Left forelimb (tissue), 1 donor: Measurements from ENCODE around the gene SUOX.
A peak's percentile ranks its signal among the peaks of the same experiment; 100 is the strongest.
"Not testable (repeated sequence)": the region's sequence is repeated elsewhere in the genome, so short reads cannot be mapped to it uniquely, and the experiment has no call there.

ENCODE experiments used
- DNase-seq: peaks from one replicate; pipeline ENCODE4 v3.0.0-alpha.2; 2018; ENCODE audit warnings: low spot score

Gene SUOX

DNA sequence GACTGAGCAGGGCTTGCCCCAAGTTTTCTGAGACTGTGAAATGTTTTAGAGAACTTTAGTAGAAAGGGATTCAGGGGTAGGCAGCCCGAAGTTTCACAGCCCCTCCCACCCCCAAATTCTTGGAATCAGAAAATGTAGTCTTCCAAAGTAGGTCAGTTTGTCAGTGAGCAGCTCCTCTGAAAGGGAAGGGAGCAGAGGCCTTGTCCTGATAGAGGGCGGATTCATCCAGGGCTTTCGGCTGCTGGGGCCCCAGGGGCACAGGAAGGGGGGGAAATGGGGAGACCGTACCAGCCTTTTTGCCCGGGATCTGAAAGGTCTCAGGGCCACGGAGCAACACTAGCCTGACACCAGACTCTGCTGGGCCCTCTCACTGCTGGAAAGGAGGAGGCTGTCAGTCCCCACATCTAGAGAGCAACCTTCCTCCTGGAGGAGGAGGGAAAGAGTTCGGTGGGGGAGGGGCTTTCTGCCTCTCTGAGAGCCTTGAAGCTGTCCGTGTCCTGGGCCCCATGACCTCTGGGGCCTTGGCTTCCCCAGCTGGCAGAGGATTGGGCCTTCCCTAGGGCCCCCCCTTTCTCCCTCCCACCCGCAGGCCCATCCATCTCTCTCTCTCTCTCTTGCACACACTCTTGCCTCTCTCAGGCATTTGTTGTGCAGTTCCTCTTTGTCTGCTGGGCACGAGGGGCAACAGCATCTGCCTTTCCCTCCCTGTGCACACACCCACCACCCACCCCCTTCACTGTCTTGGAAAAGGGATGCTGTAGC lies 23.5 kb downstream of the SUOX start, which contains the start of gene IKZF4:
Gene IKZF4, plus strand, starts transcription at position 621 of the 762 bp plus-strand sequence. CDS start 451 bp downstream, outside the sequence.
- peak; percentile 82 for DNase-seq

DNA sequence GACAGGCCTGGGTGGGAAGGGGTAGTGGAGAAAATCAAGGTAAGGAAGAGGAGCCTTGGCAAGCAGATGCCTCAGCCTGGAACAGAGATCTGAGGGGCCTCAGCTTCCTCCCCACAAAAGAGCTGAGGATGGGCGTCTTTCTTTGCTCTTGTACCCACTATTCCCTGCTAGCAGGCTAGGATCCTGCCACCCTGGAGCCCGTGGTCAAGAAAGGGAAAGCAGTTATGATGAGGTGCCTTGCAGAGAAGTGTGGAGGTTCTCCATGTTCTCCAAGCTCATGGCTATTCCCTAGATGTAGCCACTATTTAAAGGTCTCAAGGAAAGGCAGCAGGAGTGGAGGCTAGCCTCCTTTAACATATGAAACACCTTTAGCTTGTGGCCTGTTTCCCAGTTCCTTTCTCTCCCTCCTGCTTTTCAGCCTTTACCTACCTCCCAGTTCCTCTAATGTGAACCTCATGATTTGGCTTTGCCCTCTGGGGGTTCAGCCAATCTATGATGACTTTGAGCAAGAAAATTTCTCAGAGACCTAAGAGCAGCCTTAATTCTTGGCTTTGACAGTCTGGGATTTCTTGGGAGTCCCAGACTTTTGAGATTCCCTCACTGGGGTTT lies 24.9 kb downstream of the SUOX start:
- no peak for DNase-seq

DNA sequence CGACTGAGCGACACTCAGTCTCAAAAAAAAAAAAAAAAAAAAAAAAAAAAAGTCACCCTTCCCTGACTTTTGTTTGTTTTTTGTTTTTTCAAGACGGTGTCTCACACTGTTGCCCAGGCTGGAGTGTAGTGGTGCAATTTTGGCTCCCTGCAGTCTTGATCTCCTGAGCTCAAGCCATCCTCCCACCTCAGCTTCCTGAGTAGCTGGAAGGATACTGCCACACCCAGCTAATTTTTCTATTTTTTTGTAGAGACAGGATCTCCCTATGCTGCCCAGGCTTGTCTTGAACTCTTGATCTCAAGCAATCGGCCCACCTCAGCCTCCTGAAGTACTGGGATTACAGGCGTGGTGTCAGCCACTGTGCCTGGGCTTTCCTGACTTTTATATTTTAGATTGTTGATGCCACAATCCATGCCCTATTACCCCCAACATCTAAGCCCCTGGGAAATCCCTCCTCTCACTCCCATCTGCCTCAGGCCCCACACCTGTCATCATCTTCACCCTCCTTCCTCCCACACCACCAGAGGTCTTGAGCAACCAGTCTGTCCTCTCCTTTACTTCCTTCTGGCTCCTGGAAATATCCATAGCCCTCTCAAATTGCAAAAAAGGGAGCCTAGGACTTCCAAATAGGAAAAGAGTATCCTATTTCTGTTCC lies 31.6 kb downstream of the SUOX start:
- no peak for DNase-seq

DNA sequence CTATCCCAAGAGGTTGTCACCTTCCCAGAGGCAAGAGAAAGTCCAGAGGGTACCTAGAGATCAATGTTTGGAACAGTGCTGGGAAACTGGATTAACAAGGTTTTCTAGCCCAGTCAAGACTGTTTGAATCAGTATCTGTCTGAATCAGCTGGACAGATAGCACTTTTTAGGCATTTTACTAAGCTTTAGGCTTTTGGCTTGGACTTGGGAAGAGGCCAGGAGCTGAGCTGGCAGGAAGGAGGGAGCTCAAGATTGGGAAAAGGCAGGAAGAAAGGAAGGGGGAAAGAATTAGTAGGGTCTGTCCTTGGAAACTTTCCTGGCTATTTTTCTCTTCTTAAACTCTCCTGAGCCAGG lies 32.1 kb downstream of the SUOX start:
- DNase-seq: no peak

DNA sequence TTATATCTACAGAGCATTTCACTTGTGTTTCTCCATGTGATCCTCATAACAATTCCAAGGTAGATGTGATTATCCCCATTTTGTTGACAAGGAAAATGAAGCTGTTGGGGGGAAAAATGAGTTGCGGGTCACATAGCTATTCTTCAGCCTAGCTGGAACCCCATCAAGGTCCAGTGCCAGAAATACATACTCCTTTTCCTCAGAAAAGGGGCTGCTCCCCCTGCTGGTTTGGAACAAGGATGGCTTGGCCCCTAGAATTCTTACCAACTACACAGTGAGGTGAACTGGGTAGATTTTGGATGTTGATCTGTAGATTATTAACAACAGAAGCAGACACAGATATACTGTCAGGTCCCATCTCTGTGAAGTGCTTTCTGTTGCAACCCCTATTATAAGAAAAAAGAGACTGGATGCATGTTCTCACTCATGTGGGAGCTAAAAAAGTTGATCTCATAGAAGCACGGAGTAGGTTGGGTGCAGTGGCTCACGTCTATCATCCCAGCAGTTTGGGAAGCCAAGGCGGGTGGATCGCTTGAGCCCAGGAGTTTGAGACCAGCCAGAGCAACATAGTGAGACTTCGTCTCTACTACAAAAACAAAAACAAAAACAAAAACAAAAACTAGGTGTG lies 32.7 kb downstream of the SUOX start:
- DNase-seq: no peak

DNA sequence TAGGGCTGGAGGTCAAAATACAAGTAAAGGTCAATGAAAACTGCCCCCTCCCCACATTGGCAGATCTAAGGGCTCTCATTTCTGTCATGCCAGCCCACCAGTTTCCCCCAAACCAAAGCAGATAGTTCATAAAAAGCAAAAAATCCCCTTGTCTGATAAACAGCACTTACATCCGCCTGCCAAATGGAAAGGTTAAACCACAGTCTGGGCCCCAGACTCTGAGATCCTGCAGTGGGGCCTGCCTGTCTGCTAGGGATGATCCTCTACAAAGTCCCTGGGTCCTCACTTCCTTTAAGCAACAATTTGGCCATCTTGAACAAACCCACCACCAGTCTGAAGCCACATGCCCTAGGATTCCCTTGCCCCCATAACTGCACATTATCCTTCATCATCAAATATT lies 34.9 kb downstream of the SUOX start:
- DNase-seq: no peak

DNA sequence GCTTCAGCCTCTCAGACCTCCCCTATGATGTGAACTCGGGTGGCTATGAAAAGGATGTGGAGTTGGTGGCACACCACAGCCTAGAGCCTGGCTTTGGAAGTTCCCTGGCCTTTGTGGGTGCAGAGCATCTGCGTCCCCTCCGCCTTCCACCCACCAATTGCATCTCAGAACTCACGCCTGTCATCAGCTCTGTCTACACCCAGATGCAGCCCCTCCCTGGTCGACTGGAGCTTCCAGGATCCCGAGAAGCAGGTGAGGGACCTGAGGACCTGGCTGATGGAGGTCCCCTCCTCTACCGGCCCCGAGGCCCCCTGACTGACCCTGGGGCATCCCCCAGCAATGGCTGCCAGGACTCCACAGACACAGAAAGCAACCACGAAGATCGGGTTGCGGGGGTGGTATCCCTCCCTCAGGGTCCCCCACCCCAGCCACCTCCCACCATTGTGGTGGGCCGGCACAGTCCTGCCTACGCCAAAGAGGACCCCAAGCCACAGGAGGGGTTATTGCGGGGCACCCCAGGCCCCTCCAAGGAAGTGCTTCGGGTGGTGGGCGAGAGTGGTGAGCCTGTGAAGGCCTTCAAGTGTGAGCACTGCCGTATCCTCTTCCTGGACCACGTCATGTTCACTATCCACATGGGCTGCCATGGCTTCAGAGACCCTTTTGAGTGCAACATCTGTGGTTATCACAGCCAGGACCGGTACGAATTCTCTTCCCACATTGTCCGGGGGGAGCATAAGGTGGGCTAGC lies 37.7 kb downstream of the SUOX start:
- no peak for DNase-seq

DNA sequence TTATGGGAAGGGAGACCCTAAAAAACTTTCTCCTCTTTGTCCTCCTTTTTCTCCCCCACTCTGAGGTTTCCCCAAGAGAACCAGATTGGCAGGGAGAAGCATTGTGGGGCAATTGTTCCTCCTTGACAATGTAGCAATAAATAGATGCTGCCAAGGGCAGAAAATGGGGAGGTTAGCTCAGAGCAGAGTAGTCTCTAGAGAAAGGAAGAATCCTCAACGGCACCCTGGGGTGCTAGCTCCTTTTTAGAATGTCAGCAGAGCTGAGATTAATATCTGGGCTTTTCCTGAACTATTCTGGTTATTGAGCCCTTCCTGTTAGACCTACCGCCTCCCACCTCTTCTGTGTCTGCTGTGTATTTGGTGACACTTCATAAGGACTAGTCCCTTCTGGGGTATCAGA lies 40.1 kb downstream of the SUOX start:
- DNase-seq: no peak

DNA sequence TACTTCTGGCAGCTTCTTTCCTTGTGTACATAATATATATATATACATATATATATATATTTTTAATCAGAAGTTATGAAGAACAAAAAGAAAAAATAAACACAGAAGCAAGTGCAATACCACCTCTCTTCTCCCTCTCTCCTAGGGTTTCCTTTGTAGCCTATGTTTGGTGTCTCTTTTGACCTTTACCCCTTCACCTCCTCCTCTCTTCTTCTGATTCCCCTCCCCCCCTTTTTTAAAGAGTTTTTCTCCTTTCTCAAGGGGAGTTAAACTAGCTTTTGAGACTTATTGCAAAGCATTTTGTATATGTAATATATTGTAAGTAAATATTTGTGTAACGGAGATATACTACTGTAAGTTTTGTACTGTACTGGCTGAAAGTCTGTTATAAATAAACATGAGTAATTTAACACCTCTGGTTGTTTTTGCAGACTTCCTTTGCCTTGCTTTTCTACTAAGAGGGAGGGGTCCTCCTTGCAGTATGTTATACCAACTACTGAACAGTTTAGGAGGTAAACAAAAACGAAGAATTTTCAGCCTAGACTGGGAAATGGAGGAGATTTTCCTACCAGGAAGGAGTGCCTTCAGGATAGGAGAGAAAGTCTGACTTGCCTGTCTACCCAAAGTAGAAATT lies 41.1 kb downstream of the SUOX start:
- DNase-seq: no peak

DNA sequence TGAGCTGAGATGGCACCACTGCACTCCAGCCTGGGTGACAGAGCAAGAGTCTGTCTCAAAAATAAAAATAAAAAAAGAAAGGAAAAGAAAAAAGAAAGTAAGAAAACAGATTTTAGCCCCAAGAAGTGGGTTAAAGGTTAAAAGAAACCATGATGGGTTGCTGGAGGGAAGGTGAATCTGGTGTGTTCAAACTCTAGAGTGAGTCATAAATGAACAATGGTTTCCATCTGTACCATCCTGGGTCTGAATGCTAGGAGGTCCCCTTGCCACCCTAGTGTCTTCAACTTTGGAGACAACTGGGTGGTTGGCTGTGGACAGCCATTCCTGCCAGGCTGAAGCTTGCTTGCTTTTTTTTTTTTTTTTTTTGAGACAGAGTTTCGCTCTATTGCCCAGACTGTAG lies 43.1 kb downstream of the SUOX start:
- DNase-seq: no peak

DNA sequence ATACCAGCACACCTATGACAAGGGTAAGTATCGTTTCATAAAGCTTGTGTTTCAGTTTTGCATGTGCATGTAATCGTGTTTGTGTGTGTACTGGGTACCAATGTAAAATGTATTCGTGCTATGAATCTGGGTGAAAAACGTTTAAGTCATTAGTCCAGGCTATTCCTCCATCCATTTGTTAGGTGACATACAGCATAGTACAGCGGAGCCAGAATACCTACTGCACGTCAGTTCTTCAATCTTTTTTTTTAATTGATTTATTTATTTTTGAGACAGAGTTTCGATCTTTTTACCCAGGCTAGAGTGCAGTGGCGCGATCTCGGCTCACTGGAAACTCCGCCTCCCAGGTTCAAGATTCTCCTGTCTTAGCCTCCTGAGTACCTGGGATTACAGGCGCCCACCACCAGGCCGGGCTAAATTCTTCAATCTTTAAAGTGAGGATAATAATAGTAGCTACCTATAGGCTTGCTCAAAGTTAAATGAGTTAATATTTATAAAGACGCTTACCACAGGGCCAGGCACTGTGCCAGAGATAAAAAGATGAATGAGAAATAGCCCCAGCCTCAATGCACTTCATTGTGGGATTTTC lies 44.0 kb downstream of the SUOX start:
- DNase-seq: no peak

DNA sequence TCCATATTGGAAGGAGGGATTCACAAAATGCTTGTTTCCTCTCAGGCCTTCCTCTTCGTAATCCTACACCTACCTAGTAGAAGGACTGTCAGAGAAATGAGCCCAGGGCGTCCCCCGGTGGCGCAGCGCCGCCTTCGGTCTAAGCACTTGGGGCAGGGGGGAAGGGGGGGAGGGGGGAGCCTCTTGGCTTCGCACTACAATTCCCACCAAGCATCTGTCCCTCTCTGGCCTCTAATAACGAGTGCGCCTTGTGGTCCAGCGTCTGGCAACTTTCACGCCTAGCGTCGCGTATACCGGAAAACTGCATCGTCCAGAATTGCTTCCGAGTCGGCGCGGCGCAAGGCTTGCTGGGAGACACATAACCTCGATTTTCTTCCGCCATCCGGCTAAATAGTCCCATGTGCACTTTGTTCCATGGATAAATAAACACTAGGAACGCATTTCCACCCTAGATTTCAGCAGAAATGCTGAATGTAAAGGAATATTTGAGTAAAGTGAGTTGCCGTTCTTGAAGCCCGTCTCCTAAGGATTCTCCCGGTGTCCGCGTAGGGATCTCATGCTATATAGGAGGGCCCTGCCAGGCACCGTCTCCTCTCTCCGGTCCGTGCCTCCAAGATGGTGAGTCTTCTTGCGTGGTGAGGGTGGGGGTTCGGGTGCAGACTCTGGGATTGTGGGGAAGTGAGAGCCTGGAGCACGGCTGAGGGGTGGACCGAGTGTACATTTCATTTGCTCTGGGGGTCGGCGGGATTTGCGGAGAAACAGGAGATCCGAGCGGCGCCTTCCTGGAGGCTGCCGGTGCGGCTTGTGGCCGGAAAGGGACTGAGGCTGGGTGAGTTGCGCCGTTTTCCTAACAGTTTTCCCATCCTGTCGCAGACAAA lies 44.7 kb downstream of the SUOX start, which contains the start of gene RPS26:
Gene RPS26, plus strand, starts transcription at position 367 of the 878 bp plus-strand sequence. Its CDS starts 249 bp downstream, at position 616.
- DNase-seq: peak; percentile 96

DNA sequence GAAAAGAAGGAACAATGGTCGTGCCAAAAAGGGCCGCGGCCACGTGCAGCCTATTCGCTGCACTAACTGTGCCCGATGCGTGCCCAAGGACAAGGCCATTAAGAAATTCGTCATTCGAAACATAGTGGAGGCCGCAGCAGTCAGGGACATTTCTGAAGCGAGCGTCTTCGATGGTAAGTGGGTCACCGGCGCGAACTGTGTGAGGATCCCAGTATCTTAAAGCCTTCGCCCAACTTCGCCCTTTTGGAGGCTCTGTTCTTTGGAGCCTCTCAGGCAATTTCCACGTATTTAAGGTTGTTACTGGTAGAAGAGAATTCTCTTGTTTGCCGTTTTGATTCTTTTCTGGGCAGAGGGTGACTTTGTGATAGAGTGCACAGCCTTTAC lies 45.3 kb downstream of the SUOX start:
- not testable (repeated sequence) for DNase-seq

DNA sequence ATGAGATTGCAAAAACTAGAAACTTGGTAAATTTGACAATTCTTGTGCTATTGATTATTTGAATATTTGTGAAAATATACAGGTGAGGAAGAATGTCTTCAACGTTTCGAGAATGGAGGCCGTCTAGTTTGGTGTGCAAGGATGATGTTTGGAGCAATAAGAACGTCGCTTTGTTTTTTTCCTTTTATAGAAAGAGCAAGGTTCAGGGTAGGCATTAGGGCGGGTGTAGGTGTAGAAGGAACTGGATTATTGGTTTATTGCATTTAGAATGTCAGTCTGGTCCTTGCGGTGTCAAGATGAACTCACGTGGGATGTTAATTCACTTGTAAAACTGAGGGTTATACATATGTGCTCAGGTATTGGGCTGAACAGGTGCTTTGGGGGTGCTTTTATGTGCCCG lies 45.8 kb downstream of the SUOX start:
- no peak for DNase-seq

DNA sequence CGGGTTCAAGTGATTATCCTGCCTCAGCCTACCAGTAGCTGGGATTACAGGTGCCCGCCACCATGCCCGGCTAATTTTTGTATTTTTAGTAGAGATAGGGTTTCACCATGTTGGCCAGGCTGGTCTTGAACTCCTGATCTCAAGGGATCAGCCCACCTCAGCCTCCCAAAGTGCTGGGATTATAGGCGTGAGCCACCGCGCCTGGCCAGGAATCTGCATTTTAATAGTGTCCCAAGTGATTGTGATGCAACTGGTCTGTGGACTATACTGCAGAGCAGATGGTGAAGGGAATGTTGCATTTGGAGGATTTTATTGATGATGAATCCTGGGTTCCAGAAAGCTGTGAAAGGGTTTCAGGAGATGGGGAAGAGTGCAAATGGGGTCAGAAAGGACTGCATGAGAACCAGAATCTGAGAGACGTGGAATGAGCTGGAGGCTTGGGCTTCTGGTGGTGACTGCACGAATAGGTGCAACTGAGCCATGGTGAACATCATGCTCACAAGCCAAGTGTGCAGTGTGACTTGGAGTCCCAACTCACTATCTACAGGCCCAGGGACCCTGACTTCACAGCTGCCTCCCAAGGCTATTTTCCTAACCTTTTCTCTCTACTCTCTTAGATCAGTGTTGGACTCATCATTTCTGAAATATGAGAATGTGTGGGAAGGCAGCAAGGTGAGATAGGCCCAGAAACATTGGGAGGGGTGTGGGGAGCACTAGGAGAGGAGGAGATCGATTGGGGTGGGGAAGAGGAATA lies 49.1 kb downstream of the SUOX start:
- DNase-seq: no peak

DNA sequence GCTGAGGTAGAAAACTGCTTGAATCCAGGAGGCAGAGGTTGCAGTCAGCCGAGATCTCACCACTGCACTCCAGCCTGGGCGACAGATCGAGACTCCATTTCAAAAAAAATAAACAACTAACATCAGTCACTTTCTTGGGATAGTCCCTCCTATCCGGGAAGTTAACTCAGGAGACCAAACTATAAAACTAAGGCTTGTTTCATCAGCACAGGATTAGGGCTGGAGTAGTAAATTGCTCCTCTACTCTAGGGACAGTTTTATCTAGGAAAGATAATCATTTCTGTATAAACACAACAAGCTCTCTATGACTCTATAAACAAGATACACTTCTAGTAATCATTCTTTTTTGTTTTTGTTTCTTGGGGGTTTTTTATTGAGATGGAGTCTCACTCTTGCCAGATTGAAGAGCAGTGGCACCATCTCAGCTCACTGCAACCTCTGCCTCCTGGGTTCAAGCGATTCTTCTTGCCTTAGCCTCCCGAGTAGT lies 56.4 kb downstream of the SUOX start:
- DNase-seq: no peak
